GM18511 (cell line): ENCODE measurements around the gene COL11A1.
"Not testable (repeated sequence)": the region's sequence is repeated elsewhere in the genome, so short reads cannot be mapped to it uniquely, and the experiment has no call there.

ENCODE experiments used
- ATAC-seq: cut with Tn5 transposase; IDR thresholded peaks from one replicate; pipeline ENCODE4 v1.9.1; 2021; ENCODE audit warnings: mild to moderate bottlenecking, moderate library complexity; ENCODE audit not compliant: unreplicated experiment

The COL11A1 gene

GRCh38 chr1:102840741-102841140 lies 267.6 kb downstream of the COL11A1 start:
- no peak for ATAC-seq

GRCh38 chr1:102838016-102838415 lies 270.3 kb downstream of the COL11A1 start:
- no peak for ATAC-seq

GRCh38 chr1:102837551-102837950 lies 270.8 kb downstream of the COL11A1 start:
- no peak for ATAC-seq

GRCh38 chr1:102836991-102837390 lies 271.3 kb downstream of the COL11A1 start:
- ATAC-seq, result no peak

DNA sequence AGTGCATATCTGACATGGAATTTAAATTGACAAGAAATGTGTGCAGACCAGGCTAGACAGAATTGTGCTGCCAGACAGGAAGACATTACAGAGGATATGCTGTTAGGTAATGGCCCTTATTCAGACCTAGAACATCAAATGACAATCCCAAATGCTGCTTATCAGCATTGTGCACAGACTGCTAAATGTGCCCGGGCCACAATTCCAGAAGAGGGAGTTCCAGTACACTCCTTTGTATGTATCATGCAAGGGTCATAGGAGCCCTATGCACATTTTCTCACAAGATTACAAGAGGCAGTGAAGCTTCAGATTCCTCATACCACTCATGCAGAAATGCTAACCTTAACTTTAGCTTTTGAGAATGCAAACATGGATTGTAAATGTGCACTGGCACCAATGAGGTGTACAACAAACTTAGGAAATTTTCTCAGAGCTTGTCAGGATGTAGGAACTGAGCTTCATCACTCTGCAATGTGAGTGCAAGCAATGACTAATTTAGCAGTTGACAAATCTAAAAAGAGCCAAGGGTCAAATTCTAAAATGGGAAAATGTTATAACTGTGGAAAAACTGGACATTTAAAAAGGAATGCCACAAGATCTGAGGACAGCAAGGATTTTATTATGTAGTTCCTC lies 273.5 kb downstream of the COL11A1 start:
- ATAC-seq, result no peak

- ATAC-seq, result no peak
Observed at GRCh38 chr1:102833151-102833550, 275.2 kb downstream of the COL11A1 start.

DNA sequence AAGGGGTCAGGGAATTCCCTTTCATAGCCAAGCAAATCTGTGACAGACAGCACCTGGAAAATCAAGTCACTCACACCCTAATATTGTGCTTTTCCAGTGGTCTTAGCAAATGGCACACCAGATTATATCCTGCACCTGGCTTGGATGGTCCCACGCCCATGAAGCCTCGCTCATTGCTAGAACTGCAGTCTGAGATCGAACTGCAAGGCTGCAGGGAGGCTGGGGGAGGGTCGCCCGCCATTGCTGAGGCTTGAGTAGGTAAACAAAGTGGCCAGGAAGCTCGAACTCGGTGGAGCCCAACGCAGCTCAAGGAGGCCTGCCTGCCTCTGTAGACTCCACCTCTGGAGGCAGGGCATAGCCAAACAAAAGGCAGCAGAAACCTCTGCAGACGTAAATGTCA lies 281.6 kb downstream of the COL11A1 start:
- ATAC-seq, result not testable (repeated sequence)
